Lower leg skin (tissue), 4 donors: ENCODE measurements around the gene UBXN6. TPM values are rescaled to one million over a fixed set of nuclear protein-coding genes. Genes with fewer than 3 reads are reported as not detected.

Experiments used
- microRNA-seq, 2 donors: library from miRNA; unstranded; fragments of <30 nt; microRNA quantifications; one replicate each; pipeline ENCODE4, GENCODE V29; 2016; ENCODE audit warnings: borderline replicate concordance in 2 of 2, borderline number of aligned reads in 1 of 2
- total RNA-seq, 4 donors: library from RNA; depleted of rRNA; stranded (reverse); fragments of >200 nt; gene quantifications; one replicate each; pipeline ENCODE4 v1.1.0, GENCODE V29; 2016

UBXN6 gene
- total RNA-seq, 4 donors from 2014 or later = 77.0 to 161 (median 111) TPM

Small RNA genes lying within 50 kb of the gene (microRNA-seq; reads per million reads assigned to microRNA genes)
- 0.57 to 0.68 reads per million in 2 donors for gene MIR4746

Other genes with a start within 250 kb of the UBXN6 start
- gene EBI3, start 228.3 kb downstream of the UBXN6 start, total RNA-seq = 1 to 10 TPM in 1 of 4 donors, not detected in 3; 2.2 TPM
- 10 to 100 TPM; 23.4 to 33.6 (median 28.3) TPM for gene YJU2, start 210.7 kb downstream of the UBXN6 start, total RNA-seq
- gene SHD, start 178.5 kb downstream of the UBXN6 start, total RNA-seq = not detected
- not detected for gene TMIGD2, start 155.4 kb downstream of the UBXN6 start, total RNA-seq
- under 1 TPM in 2 of 4 donors, not detected in 2; 0.16 to 0.64 TPM for gene FSD1, start 153.2 kb downstream of the UBXN6 start, total RNA-seq
- gene STAP2, start 119.0 kb downstream of the UBXN6 start, total RNA-seq = 100 to 1,000 TPM in 2 of 4 donors, 10 to 100 TPM in 2; 78.5 to 159 (median 122) TPM
- 10 to 100 TPM in 1 of 4 donors, 1 to 10 TPM in 3; 4.4 to 10.6 (median 7.8) TPM for gene MPND, start 114.2 kb downstream of the UBXN6 start, total RNA-seq
- gene SH3GL1, start 57.2 kb downstream of the UBXN6 start, total RNA-seq = 100 to 1,000 TPM; 109 to 117 (median 112) TPM
- 10 to 100 TPM in 3 of 4 donors, 1 to 10 TPM in 1; 9.0 to 25.9 (median 12.6) TPM for gene CHAF1A, start 55.2 kb downstream of the UBXN6 start, total RNA-seq
- gene HDGFL2, start 14.5 kb upstream of the UBXN6 start, total RNA-seq = 10 to 100 TPM; 20.9 to 36.4 (median 30.1) TPM
- gene PLIN4, start 60.7 kb upstream of the UBXN6 start, total RNA-seq = 10 to 100 TPM; 10.6 to 55.1 (median 24.2) TPM
- 10 to 100 TPM in 1 of 4 donors, 1 to 10 TPM in 3; 1.0 to 21.2 (median 5.3) TPM for gene PLIN5, start 77.4 kb upstream of the UBXN6 start, total RNA-seq
- gene LRG1, start 82.2 kb upstream of the UBXN6 start, total RNA-seq = 1 to 10 TPM; 1.8 to 9.9 (median 2.7) TPM
- gene SEMA6B, start 101.9 kb upstream of the UBXN6 start, total RNA-seq = 1 to 10 TPM; 3.3 to 6.0 (median 3.6) TPM
- gene TNFAIP8L1, start 181.7 kb upstream of the UBXN6 start, total RNA-seq = 10 to 100 TPM in 1 of 4 donors, 1 to 10 TPM in 3; 3.1 to 11.6 (median 7.0) TPM
- 10 to 100 TPM; 25.9 to 56.0 (median 29.6) TPM for gene MYDGF, start 212.5 kb upstream of the UBXN6 start, total RNA-seq